ENCODE data around the gene LRRK1. TPM values are rescaled to one million over a fixed set of nuclear protein-coding genes. Genes with fewer than 3 reads are reported as not detected.

The LRRK1 gene
- total RNA-seq, 6 experiments from 2014 or later, result 0.93 to 3.6 (median 2.5) TPM

DNA sequence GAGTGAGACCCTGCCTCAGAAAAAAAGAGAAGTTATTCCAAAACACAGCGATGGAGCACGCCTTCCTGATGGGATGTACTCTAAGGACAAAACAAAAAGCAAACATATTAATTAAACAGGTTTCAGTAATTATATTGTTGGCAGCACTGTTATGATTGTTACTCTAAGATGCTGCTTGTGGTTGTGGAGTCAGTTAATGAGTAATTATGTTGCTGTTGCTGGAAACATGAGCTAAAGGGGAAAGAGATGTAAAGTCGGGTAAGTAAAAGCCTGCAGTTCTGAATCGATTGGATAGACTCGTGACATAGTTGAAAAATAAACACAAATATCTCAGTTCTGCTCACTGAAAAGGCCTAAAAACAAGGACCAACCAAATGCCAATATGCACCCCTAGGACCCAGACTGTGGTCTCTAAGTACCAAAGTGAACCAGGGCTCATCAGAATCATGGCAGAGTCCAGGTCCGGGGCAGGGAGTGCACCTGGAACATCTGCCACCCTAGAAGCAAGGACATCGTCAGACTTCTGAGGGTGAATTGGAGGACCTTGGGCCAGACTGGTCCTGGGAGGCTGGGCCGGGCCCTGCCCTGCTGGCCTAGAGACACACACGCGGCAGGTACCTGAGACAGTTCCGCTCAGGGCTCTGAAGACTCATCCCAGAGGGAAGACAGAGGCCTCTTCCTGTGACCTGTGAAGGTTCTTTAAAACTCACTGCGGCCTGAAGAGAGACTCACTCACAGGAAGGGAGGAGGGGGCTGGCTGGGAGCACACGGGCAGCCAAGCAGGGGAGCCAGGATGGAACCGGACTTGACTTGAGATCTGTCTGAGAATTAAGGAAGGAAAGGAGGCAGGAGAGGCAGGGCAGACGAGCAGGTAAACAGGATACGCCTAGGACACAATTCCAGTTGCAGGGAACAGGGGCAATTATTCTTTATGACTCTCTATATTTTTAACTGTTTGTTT is 140.5 kb downstream of the LRRK1 start:
- Histone ChIP-seq H3K36me3 (peaks cover 0 to 3% (median 0%) of the 10 kb centered on the region in 4 donors), H3K27ac (no peak overlapping the region), H3K27me3 (no peaks in the 10 kb centered on the region), H3K4me1 (no peaks in the 10 kb centered on the region), H3K4me3 (no peak overlapping the region), H3K9me3 (no peaks in the 10 kb centered on the region)
- intact Hi-C loops (cut with DNase I), result no loop called here
- no peak for TF ChIP-seq POLR2A (IDR thresholded peaks at IDR 0.05)
- TF ChIP-seq, protein P1, sequence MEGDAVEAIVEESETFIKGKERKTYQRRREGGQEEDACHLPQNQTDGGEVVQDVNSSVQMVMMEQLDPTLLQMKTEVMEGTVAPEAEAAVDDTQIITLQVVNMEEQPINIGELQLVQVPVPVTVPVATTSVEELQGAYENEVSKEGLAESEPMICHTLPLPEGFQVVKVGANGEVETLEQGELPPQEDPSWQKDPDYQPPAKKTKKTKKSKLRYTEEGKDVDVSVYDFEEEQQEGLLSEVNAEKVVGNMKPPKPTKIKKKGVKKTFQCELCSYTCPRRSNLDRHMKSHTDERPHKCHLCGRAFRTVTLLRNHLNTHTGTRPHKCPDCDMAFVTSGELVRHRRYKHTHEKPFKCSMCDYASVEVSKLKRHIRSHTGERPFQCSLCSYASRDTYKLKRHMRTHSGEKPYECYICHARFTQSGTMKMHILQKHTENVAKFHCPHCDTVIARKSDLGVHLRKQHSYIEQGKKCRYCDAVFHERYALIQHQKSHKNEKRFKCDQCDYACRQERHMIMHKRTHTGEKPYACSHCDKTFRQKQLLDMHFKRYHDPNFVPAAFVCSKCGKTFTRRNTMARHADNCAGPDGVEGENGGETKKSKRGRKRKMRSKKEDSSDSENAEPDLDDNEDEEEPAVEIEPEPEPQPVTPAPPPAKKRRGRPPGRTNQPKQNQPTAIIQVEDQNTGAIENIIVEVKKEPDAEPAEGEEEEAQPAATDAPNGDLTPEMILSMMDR (IDR thresholded peaks at IDR 0.05), result no peak
- ATAC-seq (peak in 2 of 4 donors; percentile 9 to 28), DNase-seq (no peak)
- WGBS (ENCODE audit: insufficient coverage, low coverage, low lambda C conversion rate, missing lambda C conversion rate), result 71% methylated on average over 14 of the region's 16 CpGs

DNA sequence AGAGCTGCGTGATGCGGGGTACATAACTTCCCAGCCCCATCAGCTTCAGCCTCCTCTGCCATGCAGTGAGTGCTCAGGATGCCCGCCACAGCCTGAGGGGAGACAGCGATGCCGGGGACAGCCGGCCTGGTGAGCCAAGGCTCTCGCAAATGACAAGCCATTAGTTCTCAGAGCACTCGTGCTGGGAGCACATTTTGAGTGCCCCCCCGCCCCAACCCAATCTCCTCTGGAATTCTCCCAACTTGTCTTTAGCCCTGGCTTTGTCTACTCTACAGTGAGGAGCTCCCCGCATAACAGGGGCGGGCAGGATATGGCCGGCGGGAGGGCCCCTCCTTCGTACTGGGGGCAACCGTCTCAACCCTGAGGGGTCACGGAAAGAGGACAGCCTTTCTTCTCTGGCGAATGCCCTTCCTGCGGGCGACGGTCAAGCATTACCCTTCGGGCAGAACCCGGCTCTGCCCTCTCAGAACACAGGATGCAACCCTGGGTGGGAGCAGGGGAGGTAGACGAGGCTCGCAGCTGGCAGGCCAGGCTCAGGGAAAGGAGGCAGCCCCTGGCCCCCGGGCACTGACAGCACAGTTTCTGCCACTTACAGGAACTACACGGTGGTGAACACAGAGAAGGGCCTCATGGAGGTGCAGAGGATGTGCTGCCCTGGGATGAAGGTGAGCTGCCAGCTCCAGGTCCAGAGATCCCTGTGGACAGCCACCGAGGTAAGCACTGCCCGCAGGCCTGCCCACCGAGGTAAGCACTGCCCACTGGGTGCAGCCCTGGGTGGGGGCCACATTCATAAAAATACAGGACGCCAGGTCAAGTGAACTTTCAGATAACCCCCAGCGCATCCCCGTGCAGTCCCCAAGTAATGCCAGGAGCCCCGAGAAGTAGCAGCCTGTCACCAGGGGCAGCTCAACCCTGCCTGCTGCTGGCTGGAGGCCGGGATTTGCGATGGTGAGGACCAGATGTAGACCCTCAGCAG is 141.7 kb downstream of the LRRK1 start:
- H3K9me3 ChIP-seq, result no peaks in the 10 kb centered on the region
- H3K4me1 ChIP-seq, result no peaks in the 10 kb centered on the region
- no peak overlapping the region for H3K27ac ChIP-seq
- H3K27me3 ChIP-seq, result no peaks in the 10 kb centered on the region
- TF ChIP-seq, protein P1 (IDR thresholded peaks at IDR 0.05), result no peak
- no peak for TF ChIP-seq POLR2A (IDR thresholded peaks at IDR 0.05)
- no peak overlapping the region for H3K4me3 ChIP-seq
- DNase-seq, result peak in 1 of 3 donors; percentile 39
- peak in 2 of 4 donors; percentile 4 to 16 for ATAC-seq
- intact Hi-C loops (cut with DNase I), result no loop called here
- H3K36me3 ChIP-seq, result no peaks in the 10 kb centered on the region
- 100% methylated on average over 2 of the region's 35 CpGs for WGBS (ENCODE audit: insufficient coverage, low coverage, low lambda C conversion rate, missing lambda C conversion rate)

DNA sequence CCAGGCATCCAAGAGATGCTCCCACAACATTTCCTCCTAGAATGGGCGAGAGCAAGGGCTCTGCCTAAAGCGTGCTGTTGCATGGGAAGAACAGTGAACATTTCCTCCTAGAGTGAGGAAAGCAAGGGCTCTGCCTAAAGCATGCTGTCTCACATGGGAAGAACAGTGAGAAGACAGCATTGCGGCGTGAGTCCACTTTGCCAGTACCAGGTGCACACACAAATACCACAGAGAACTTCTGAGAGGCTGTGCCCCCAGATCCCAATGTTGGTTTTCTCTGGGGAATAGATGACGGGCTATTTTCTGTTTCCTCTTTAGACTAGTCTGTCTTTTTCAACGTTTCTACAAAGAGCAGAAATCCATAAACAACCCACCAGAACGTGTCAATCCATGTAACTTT is 142.9 kb downstream of the LRRK1 start:
- Histone ChIP-seq H3K9me3 (no peaks in the 10 kb centered on the region), H3K36me3 (no peaks in the 10 kb centered on the region), H3K4me3 (no peak overlapping the region), H3K27me3 (no peaks in the 10 kb centered on the region), H3K27ac (no peak overlapping the region), H3K4me1 (no peaks in the 10 kb centered on the region)
- no peak for DNase-seq
- ATAC-seq, result no peak
- 79% methylated on average over 6 of the region's 7 CpGs for WGBS (ENCODE audit: insufficient coverage, low coverage, low lambda C conversion rate, missing lambda C conversion rate)
- intact Hi-C loops (cut with DNase I), result no loop called here
- TF ChIP-seq, protein P1 (IDR thresholded peaks at IDR 0.05), result no peak

DNA sequence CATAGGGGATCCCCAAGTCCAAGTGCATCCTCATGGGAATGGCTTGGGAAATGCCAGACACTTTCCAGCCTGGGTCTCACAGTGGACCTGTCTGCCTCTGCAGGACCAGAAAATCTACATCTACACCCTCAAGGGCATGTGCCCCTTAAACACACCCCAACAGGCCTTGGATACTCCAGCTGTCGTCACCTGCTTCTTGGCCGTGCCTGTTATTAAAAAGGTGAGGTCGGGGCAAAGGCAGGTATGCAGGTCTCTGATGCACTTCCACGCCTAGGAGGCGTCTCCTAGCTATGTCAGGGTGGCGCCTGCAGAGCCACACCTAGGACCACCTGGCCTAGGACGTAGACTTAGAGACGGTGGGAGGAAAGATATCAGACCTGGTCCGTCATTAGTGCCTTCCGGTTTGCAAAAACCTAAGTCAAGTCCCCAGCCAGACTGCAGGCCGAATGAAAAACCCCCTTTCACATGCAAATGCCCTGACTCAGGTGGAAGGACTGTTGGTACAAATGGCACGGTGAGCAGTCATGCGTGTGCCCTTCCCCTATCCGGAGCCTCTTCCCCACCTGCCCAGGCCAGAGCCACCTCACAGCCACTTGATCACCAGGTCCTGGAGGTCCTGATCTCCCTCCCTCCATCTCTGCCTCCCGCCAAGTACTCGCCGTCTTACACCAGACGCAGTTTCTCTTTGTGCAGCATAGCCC is 143.5 kb downstream of the LRRK1 start:
- peak in 1 of 3 donors; percentile 27 for DNase-seq
- ATAC-seq, result no peak
- Histone ChIP-seq H3K27me3 (no peaks in the 10 kb centered on the region), H3K9me3 (no peaks in the 10 kb centered on the region), H3K4me1 (no peaks in the 10 kb centered on the region), H3K27ac (no peak overlapping the region), H3K4me3 (no peak overlapping the region), H3K36me3 (no peaks in the 10 kb centered on the region)
- intact Hi-C loops (cut with DNase I), result no loop called here
- TF ChIP-seq, protein P1 (IDR thresholded peaks at IDR 0.05), result no peak
- TF ChIP-seq POLR2A (IDR thresholded peaks at IDR 0.05), result no peak
- 83% methylated on average over 4 of the region's 18 CpGs for WGBS (ENCODE audit: insufficient coverage, low coverage, low lambda C conversion rate, missing lambda C conversion rate)
